Erythroblast (primary cell): Measurements from ENCODE around the gene TAF1C.

Experiments used
- GATA1 ChIP-seq: IDR thresholded peaks from 2 replicates; pipeline ENCODE4 v1.6.1; 2011; ENCODE audit warnings: low read depth, mild to moderate bottlenecking, control low read depth, low read length, moderate library complexity
- POLR2A ChIP-seq: IDR thresholded peaks from 2 replicates; pipeline ENCODE4 v1.6.1; 2011; ENCODE audit warnings: mild to moderate bottlenecking, low read length

- TF ChIP-seq POLR2A: no peak
- TF ChIP-seq GATA1: no peak
Measured at GRCh38 chr16:84156342-84156784, 30.5 kb downstream of the TAF1C start.
